Kidney (tissue), 14 donors: ENCODE results near the gene TRIP6. TPM values are rescaled to one million over a fixed set of nuclear protein-coding genes. Genes with fewer than 3 reads are reported as not detected.

Experiments used
- DNase-seq, 5 donors: peaks; one replicate each; pipeline ENCODE4 v3.0.0-alpha.2; 2013 to 2020
- FAIRE-seq: peaks from 2 replicates; lab custom pipeline; 2012; peaks lifted over from hg19 to GRCh38; lab: Jason Lieb, UNC
- H3K27ac ChIP-seq, 2 donors: one replicate each; pipeline ENCODE4 v1.7.0; 2013; ENCODE audit warnings: low read depth in 2 of 2, low read length in 2 of 2, inconsistent platforms in 1 of 2
- H3K27me3 ChIP-seq: one replicate; pipeline ENCODE4 v1.7.1; 2013; ENCODE audit warnings: low read length, inconsistent platforms; ENCODE audit not compliant: control insufficient read depth, insufficient read depth
- H3K36me3 ChIP-seq, 3 donors: one replicate each; pipeline versions ENCODE4 v1.7.0 to v1.7.1; 2013; ENCODE audit warnings: low read length in 3 of 3, control low read depth in 1 of 3, inconsistent platforms in 1 of 3; ENCODE audit not compliant: insufficient read depth in 3 of 3, control insufficient read depth in 2 of 3
- H3K4me1 ChIP-seq, 3 donors: one replicate each; pipeline versions ENCODE4 v1.7.0 to v1.7.1; 2013; ENCODE audit warnings: low read length in 3 of 3, inconsistent platforms in 1 of 3, low read depth in 1 of 3; ENCODE audit not compliant: control insufficient read depth in 2 of 3, insufficient read depth in 2 of 3
- H3K4me3 ChIP-seq, 3 donors: one replicate each; pipeline versions ENCODE4 v1.7.0 to v1.8.1; 2013; ENCODE audit warnings: low read length in 3 of 3, control low read depth in 1 of 3, inconsistent platforms in 1 of 3
- H3K9ac ChIP-seq, 3 donors: one replicate each; pipeline versions ENCODE4 v1.7.0 to v1.7.1; 2013; ENCODE audit warnings: low read length in 3 of 3, control low read depth in 1 of 3, inconsistent platforms in 1 of 3
- H3K9me3 ChIP-seq, 3 donors: one replicate each; pipeline versions ENCODE4 v1.7.0 to v1.7.1; 2013; ENCODE audit warnings: low read length in 3 of 3, control low read depth in 1 of 3, inconsistent platforms in 1 of 3; ENCODE audit not compliant: control insufficient read depth in 2 of 3, insufficient read depth in 1 of 3
- intact Hi-C: fragments of 100-400 bp; cut with DNase I; formaldehyde crosslinking; loops from one replicate; pipeline ENCODE4 v1.11.1; 2022
- polyA plus RNA-seq: library from polyadenylated mRNA; stranded (reverse); fragments of 350-450 nt; fragmentation: Illumina TruSeq; extraction: RNeasy Lipid Tissue Mini Kit (QIAGEN cat#74804); gene quantifications from one replicate; pipeline ENCODE4 v1.2.3, GENCODE V29; 2014; ENCODE audit warnings: low read depth, low replicate concordance; ENCODE audit not compliant: insufficient read depth
- total RNA-seq: library from RNA; stranded (reverse); fragmentation: NEBNext Ultra II Directional; extraction: Animal tissue kit (Norgen Biotek cat#: 25700); gene quantifications from one replicate; pipeline ENCODE4 v1.2.1, GENCODE V29; 2021
- TF ChIP-seq, protein P1 (sequence below): IDR thresholded peaks from 3 replicates; pipeline ENCODE4 v1.5.1; 2012; ENCODE audit warnings: mild to moderate bottlenecking, moderate library complexity, borderline replicate concordance; ENCODE audit not compliant: insufficient read depth; ENCODE audit errors: extremely low read depth
- donor health status: control.
- donor health status: control.
- donor health status: control.
- donor health status: control.
- donor health status: control.
- donor health status: DM: yes; HTN: yes; CAD: no.
- donor health status: Normal renal cell carcinoma (clear cell type).

Gene TRIP6
- total and polyA plus RNA-seq, 2 donors from 2014 or later: 74.4 to 92.6 TPM

DNA sequence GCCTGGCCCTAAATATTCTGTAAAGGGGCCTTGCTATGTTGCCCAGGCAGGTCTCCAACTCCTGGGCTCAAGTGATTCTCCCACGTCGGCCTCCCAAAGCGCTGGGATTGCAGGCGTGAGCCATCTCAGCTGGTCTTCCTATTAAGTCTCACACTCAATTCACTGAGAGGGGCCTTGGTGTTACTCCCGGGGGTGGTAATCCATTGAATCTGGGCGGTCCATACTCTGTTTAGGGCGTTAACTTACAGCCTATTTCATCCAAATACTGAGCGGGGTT is 7.1 kb downstream of the TRIP6 start:
- Histone ChIP-seq H3K4me3 (peak overlapping the region; percentile 71 to 87 (median 77)), H3K9ac (peak overlapping the region; percentile 27 to 68 (median 50)), H3K9me3 (no peaks in the 10 kb centered on the region), H3K27ac (peak overlapping the region; percentile 92 to 96), H3K36me3 (peaks cover 3 to 26% (median 14%) of the 10 kb centered on the region in 3 donors), H3K27me3 (no peaks in the 10 kb centered on the region), H3K4me1 (peaks cover 4 to 17% (median 11%) of the 10 kb centered on the region in 3 donors)
- DNase-seq (peak in 1 of 5 donors; percentile 74), FAIRE-seq (no peak)
- intact Hi-C loops: no loop called here
- TF ChIP-seq, protein P1, sequence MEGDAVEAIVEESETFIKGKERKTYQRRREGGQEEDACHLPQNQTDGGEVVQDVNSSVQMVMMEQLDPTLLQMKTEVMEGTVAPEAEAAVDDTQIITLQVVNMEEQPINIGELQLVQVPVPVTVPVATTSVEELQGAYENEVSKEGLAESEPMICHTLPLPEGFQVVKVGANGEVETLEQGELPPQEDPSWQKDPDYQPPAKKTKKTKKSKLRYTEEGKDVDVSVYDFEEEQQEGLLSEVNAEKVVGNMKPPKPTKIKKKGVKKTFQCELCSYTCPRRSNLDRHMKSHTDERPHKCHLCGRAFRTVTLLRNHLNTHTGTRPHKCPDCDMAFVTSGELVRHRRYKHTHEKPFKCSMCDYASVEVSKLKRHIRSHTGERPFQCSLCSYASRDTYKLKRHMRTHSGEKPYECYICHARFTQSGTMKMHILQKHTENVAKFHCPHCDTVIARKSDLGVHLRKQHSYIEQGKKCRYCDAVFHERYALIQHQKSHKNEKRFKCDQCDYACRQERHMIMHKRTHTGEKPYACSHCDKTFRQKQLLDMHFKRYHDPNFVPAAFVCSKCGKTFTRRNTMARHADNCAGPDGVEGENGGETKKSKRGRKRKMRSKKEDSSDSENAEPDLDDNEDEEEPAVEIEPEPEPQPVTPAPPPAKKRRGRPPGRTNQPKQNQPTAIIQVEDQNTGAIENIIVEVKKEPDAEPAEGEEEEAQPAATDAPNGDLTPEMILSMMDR: no peak

DNA sequence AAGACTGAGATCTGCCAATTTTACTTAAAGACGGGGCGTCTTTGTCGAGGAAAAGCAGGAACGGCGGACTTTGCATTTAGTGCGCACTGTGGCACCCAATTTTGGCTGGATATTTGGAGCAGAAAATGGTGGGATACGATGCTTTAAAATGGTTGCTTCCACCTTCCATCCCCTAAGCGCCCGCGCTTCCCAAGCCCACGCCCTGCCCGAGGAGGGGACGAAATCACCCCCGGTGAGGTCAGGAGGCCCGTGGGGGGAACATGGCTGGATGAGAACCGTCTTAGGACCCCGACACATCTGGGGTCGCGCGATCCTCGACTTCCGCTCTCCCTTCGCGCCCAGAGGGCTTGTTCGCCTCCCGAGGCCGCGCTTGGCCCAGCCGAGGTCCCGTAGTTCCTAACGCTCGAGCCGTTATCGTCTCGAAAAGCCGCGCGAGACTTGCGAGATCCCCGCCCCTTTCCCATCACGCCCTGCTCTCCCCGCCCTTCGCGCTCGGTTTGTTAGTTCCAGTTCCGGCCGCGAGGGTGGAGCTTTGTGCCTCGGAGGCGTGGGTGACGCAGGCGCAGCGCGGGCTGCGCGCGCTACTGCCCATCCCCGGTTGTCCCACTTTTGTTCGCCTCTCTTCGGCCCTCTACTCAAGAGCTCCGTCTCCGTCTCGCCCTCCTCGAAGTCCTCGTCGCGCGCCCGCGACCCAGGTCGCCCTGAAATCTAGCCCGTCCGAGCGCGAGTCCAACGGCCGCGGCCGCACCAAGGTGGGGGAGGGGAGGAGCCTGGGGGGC is 7.6 kb downstream of the TRIP6 start, which contains the start of gene SRRT:
Gene SRRT (plus strand): TSS at position 527 of the 779 bp plus-strand sequence. CDS start 488 bp downstream, outside the sequence.
- intact Hi-C loops: no loop called here
- FAIRE-seq: no peak
- peaks cover 3 to 26% (median 14%) of the 10 kb centered on the region in 3 donors for H3K36me3 ChIP-seq

DNA sequence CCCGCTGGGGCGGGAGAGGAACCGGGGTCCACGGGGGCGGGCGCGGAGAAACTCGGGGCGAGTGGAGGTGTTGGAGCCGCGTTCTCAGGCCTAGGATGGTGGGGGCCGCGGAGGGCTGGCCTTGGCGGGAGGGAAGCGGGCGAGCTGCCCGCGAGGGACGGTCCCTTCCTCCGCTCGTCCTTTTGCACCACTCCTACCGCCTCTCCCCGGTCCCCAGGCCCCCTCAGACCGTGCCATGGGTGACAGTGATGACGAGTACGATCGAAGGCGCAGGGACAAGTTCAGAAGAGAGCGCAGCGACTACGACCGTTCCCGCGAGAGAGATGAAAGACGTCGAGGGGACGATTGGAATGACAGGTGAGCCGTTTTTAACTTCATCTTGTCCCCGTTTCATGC is 8.2 kb downstream of the TRIP6 start:
- TF ChIP-seq, protein P1: no peak
- DNase-seq (peak in 2 of 5 donors; percentile 48 to 60), FAIRE-seq (no peak)
- H3K27me3 ChIP-seq: no peaks in the 10 kb centered on the region
- H3K27ac ChIP-seq: peak overlapping the region; percentile 83 to 95
- peaks cover 5 to 26% (median 14%) of the 10 kb centered on the region in 3 donors for H3K36me3 ChIP-seq
- peak overlapping the region; percentile 71 to 91 (median 87) for H3K4me3 ChIP-seq
- peaks cover 4 to 17% (median 11%) of the 10 kb centered on the region in 3 donors for H3K4me1 ChIP-seq
- peak overlapping the region; percentile 10 to 80 (median 68) for H3K9ac ChIP-seq
- H3K9me3 ChIP-seq: no peaks in the 10 kb centered on the region
- intact Hi-C loops: no loop called here

More for the DNA sequence above, 7.6 kb downstream of the TRIP6 start, which contains the start of gene SRRT:
- Histone ChIP-seq H3K27me3 (no peaks in the 10 kb centered on the region), H3K9ac (peak within 1 kb of the TSS; percentile 66 to 87 (median 68)), H3K4me3 (peak within 1 kb of the TSS; percentile 71 to 91 (median 87)), H3K27ac (peak within 1 kb of the TSS; percentile 95 to 96), H3K9me3 (no peaks in the 10 kb centered on the region), H3K4me1 (peaks cover 4 to 17% (median 11%) of the 10 kb centered on the region in 3 donors)
- DNase-seq: peak; percentile 99 to 100 (median 99)
- TF ChIP-seq, protein P1: peak; percentile 53
